Endothelial cell of umbilical vein (primary cell): ENCODE measurements around the gene MELTF. TPM values are rescaled to one million over a fixed set of nuclear protein-coding genes. Genes with fewer than 3 reads are reported as not detected.

Experiments
- BruUV-seq: library from RNA; stranded (reverse); fragments of 400-500 nt; replicated peaks from 2 replicates; lab custom pipeline; 2021; lab: Mats Ljungman, UMichigan
- CTCF ChIA-PET: fragments of 300-600, 350-600 bp; sonication (Branson Sonifier 250); formaldehyde crosslinking; loops from one replicate; lab custom pipeline; 2021; ENCODE audit warnings: antibody characterized with exemption, inconsistent platforms; lab: Charles Lee
- POLR2A ChIA-PET: fragments of 300-600, 350-600 bp; sonication (Branson Sonifier 250); formaldehyde crosslinking; loops from one replicate; lab custom pipeline; 2021; ENCODE audit warnings: antibody characterized with exemption, inconsistent platforms; lab: Charles Lee
- DNase-seq: peaks from one replicate; pipeline ENCODE4 v3.0.0-alpha.2; 2011; ENCODE audit warnings: low read depth, low spot score
- FAIRE-seq: peaks from 2 replicates; lab custom pipeline; 2011; peaks lifted over from hg19 to GRCh38; lab: Jason Lieb, UNC
- H2AFZ ChIP-seq: 2 replicates; pipeline ENCODE4 v1.6.0; 2012; ENCODE audit warnings: low read depth, low read length, control low read depth, inconsistent platforms
- H3K27ac ChIP-seq: 2 replicates; pipeline ENCODE4 v1.5.1; 2011; ENCODE audit warnings: low read depth, mild to moderate bottlenecking, control low read depth, low read length, moderate library complexity; ENCODE audit not compliant: insufficient read depth
- H3K27me3 ChIP-seq, 2 experiments: 2 replicates each; pipeline versions ENCODE4 v1.6.0 to v1.6.1; 2011; ENCODE audit warnings: low read length in 2 of 2, mixed read lengths in 1 of 2; ENCODE audit not compliant: control insufficient read depth in 2 of 2, insufficient read depth in 2 of 2
- H3K36me3 ChIP-seq, 2 experiments: 2 replicates in 1 of 2; 3 replicates in 1 of 2; pipeline ENCODE4 v1.5.1; 2011; ENCODE audit warnings: low read length in 2 of 2, mild to moderate bottlenecking in 1 of 2, moderate library complexity in 1 of 2; ENCODE audit not compliant: control insufficient read depth in 2 of 2, insufficient read depth in 2 of 2; ENCODE audit errors: extremely low read depth in 1 of 2
- H3K4me1 ChIP-seq: 3 replicates; pipeline ENCODE4 v1.5.1; 2011; ENCODE audit warnings: mild to moderate bottlenecking, low read length; ENCODE audit not compliant: control insufficient read depth, insufficient read depth; ENCODE audit errors: extremely low read depth
- H3K4me2 ChIP-seq: 2 replicates; pipeline ENCODE4 v1.6.1; 2011; ENCODE audit warnings: low read length, control low read depth, mixed read lengths; ENCODE audit not compliant: insufficient read depth
- H3K4me3 ChIP-seq, 3 experiments: fragments of 200-600 bp in 1 of 3; sonication (generic), shearing (Covaris generic) in 1 of 3; replicated peaks in 1 of 3; 2 replicates each; pipeline ENCODE4 v1.5.1; 2011 to 2016; ENCODE audit warnings: control low read depth in 3 of 3, low read length in 3 of 3, mild to moderate bottlenecking in 2 of 3, inconsistent platforms in 1 of 3, low read depth in 1 of 3, moderate library complexity in 1 of 3; ENCODE audit not compliant: insufficient read depth in 1 of 3
- H3K79me2 ChIP-seq: 2 replicates; pipeline ENCODE4 v1.6.0; 2012; ENCODE audit warnings: low read length, inconsistent platforms; ENCODE audit not compliant: control insufficient read depth, insufficient read depth
- H3K9ac ChIP-seq: replicated peaks from 2 replicates; pipeline ENCODE3; 2011; ENCODE audit warnings: low read length, control low read depth; ENCODE audit not compliant: insufficient read depth; ENCODE audit errors: extremely low read depth
- H3K9me1 ChIP-seq: replicated peaks from 3 replicates; pipeline ENCODE4 v1.6.0; 2011; ENCODE audit warnings: mild to moderate bottlenecking, low read length; ENCODE audit not compliant: control insufficient read depth, insufficient read depth; ENCODE audit errors: extremely low read depth
- H3K9me3 ChIP-seq: replicated peaks from 2 replicates; pipeline ENCODE4 v1.5.1; 2012; ENCODE audit warnings: low read length, inconsistent platforms; ENCODE audit not compliant: control insufficient read depth, insufficient read depth
- H4K20me1 ChIP-seq: replicated peaks from 2 replicates; pipeline ENCODE3; 2011; ENCODE audit warnings: mild to moderate bottlenecking, low read length; ENCODE audit not compliant: control insufficient read depth, insufficient read depth; ENCODE audit errors: extremely low read depth
- CTCF ChIP-seq, 2 donors: IDR thresholded peaks; 1 replicate in 1 of 2; 2 replicates in 1 of 2; pipeline ENCODE4 v1.5.1; 2011; ENCODE audit warnings: low read length in 2 of 2, mild to moderate bottlenecking in 2 of 2, moderate library complexity in 2 of 2, control low read depth in 1 of 2, inconsistent platforms in 1 of 2, low read depth in 1 of 2; ENCODE audit not compliant: insufficient read depth in 1 of 2; ENCODE audit errors: extremely low read depth in 1 of 2
- EZH2 ChIP-seq: IDR thresholded peaks from 2 replicates; pipeline ENCODE4 v1.6.1; 2012; ENCODE audit warnings: borderline replicate concordance, low read depth, mild to moderate bottlenecking, moderate library complexity, low read length, inconsistent platforms; ENCODE audit not compliant: severe bottlenecking
- FOS ChIP-seq: IDR thresholded peaks from 2 replicates; pipeline ENCODE4 v1.6.1; 2011; ENCODE audit warnings: mild to moderate bottlenecking, low read length, moderate library complexity, borderline replicate concordance; ENCODE audit not compliant: insufficient read depth
- GATA2 ChIP-seq: IDR thresholded peaks from 2 replicates; pipeline ENCODE4 v1.7.0; 2011; ENCODE audit warnings: low read depth, mild to moderate bottlenecking, moderate library complexity, mixed read lengths, low read length; ENCODE audit not compliant: insufficient read length, insufficient read depth
- JUN ChIP-seq: IDR thresholded peaks from 2 replicates; pipeline ENCODE4 v1.6.1; 2011; ENCODE audit warnings: borderline replicate concordance, low read depth; ENCODE audit not compliant: insufficient read length, insufficient read depth
- MAX ChIP-seq: IDR thresholded peaks from 2 replicates; pipeline ENCODE4 v1.6.1; 2011; ENCODE audit not compliant: insufficient read depth, insufficient read length
- MYC ChIP-seq: IDR thresholded peaks from one replicate; pipeline ENCODE4 v1.6.1; 2011; ENCODE audit warnings: mild to moderate bottlenecking, low read depth, low read length
- dilution Hi-C: fragments of 300-500 bp; cut with MboI; formaldehyde crosslinking; loops from one replicate; pipeline ENCODE4 v1.15.0; 2019; ENCODE audit warnings: low sequenced_read_pairs; ENCODE audit not compliant: extremely low pct_ligation_motif_present
- intact Hi-C: fragments of 100-400 bp; cut with micrococcal nuclease; formaldehyde crosslinking; loops from one replicate; pipeline ENCODE4 v1.10.0; 2022
- polyA plus RNA-seq, 4 experiments: library from polyadenylated mRNA; depleted of rRNA in 3 of 4; stranded (reverse) in 3 of 4; unstranded in 1 of 4; fragments of >200 nt; gene quantifications; 2 replicates each; pipeline versions ENCODE4 v1.2.1 to v1.2.3, GENCODE V29; 2011 to 2012; ENCODE audit warnings: missing spikeins in 1 of 4
- total RNA-seq: library from RNA; stranded (reverse); gene quantifications from 2 replicates; pipeline ENCODE4 v1.2.3, GENCODE V29; 2021

The MELTF gene
- total and polyA plus RNA-seq, 2 donors (not counting 3 experiments of a cell fraction or from before 2014, with no cell fraction given): 0.59 to 2.3 TPM

DNA sequence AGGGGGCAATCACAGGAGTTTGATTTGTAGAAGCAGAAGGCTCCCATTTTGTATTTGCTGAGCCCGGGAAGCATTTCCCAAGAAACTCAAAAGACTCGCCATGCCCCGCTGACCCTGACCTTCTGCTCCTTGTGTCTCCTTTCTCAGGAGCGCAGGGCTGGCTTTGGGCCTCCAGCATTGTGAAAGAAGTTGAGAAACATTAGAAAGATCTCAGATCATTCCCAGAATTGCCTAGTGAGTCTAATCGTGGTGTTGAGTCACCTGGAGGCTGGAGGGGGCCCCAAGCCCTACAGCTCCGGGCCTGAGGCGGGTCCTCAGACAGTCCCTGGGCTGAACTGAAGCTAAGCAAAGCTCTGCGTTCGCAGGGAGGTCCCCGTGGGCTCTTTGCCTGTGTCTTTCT, 50.1 kb downstream of the MELTF start:
- intact Hi-C loops (no loop called here), dilution Hi-C loops (no loop called here)
- H3K36me3 ChIP-seq: no peaks in the 10 kb centered on the region
- H3K79me2 ChIP-seq: no peaks in the 10 kb centered on the region
- no peak overlapping the region for H3K9ac ChIP-seq
- no peak overlapping the region for H2AFZ ChIP-seq
- CTCF ChIA-PET: interaction anchor here (1.0 to 1.2 kb wide), 2 partner anchors 530 to 620 kb away, joined by 3 read pairs; no protein-coding TSS in a partner anchor
- H4K20me1 ChIP-seq: no peaks in the 10 kb centered on the region
- no peaks in the 10 kb centered on the region for H3K9me3 ChIP-seq
- DNase-seq (no peak), FAIRE-seq (no peak)
- BruUV-seq: no TSS peak
- H3K9me1 ChIP-seq: no peaks in the 10 kb centered on the region
- H3K4me3 ChIP-seq: no peak overlapping the region
- no peak overlapping the region for H3K4me2 ChIP-seq
- TF ChIP-seq JUN (no peak), EZH2 (no peak), CTCF (IDR thresholded peaks at IDR 0.05; ENCODE audit: extremely low read depth in 1 of 2, insufficient read depth in 1 of 2, low read depth in 1 of 2, low read length in 2 of 2) (no peak), FOS (no peak), MYC (no peak)
- POLR2A ChIA-PET: no interaction called here
- H3K4me1 ChIP-seq: no peaks in the 10 kb centered on the region
- peaks cover 4 to 14% of the 10 kb centered on the region in 2 experiments for H3K27me3 ChIP-seq
- no peak overlapping the region for H3K27ac ChIP-seq

DNA sequence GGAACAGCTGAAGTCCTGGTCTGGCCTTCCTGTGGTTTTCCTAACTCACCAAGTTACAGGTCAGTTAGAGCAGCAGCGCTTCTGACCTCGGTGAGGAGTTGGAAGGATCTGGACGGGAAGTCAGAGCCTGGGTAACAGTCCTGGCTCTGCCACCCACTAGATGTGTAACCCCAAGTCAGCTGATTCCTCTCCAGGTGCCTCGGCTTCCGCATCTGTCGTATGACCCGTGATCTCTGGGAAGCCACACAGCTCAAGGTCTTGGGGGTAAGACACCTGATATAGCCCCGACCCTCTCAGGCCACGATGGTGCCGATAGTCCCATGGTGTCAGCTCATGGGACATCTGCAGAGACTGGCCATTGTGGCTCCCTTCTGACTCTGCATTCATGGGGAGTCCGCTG, 52.7 kb downstream of the MELTF start:
- no peaks in the 10 kb centered on the region for H3K4me1 ChIP-seq
- H3K9me1 ChIP-seq: no peaks in the 10 kb centered on the region
- H2AFZ ChIP-seq: no peak overlapping the region
- H3K4me3 ChIP-seq: no peak overlapping the region
- no peak overlapping the region for H3K9ac ChIP-seq
- H3K36me3 ChIP-seq: no peaks in the 10 kb centered on the region
- H3K27me3 ChIP-seq: no peaks in the 10 kb centered on the region
- no peaks in the 10 kb centered on the region for H3K79me2 ChIP-seq
- ChIA-PET POLR2A (no interaction called here), CTCF (no interaction called here)
- TF ChIP-seq JUN (no peak), MAX (no peak), GATA2 (no peak)
- BruUV-seq: no TSS peak
- no peak overlapping the region for H3K27ac ChIP-seq
- no peaks in the 10 kb centered on the region for H3K9me3 ChIP-seq
- intact Hi-C loops (no loop called here), dilution Hi-C loops (no loop called here)
- no peak overlapping the region for H3K4me2 ChIP-seq
- H4K20me1 ChIP-seq: no peaks in the 10 kb centered on the region
- FAIRE-seq: no peak
- DNase-seq: no peak
